22Rv1 (cell line): Measurements from ENCODE around the gene ZNF829.

Source experiments
- H3K27ac ChIP-seq: fragments of 450-650 bp; 2 replicates; pipeline ENCODE4 v1.5.1; 2017
- CTCF ChIP-seq: fragments of 450-650 bp; IDR thresholded peaks from 2 replicates; pipeline ENCODE4 v1.5.1; 2017; ENCODE audit warnings: mild to moderate bottlenecking
- ZFX ChIP-seq: fragments of 450-650 bp; IDR thresholded peaks from 2 replicates; pipeline ENCODE4 v1.6.1; 2017; ENCODE audit warnings: antibody characterized with exemption, borderline replicate concordance

Gene ZNF829

GRCh38 chr19:36850559-36851442, 65.3 kb downstream of the ZNF829 start, which contains the start of gene ZNF345:
Gene ZNF345, plus strand, starts transcription at chr19:36850876. Its CDS starts 25,955 bp downstream, at chr19:36876831.
- TF ChIP-seq ZFX (no peak), CTCF (no peak)
- H3K27ac ChIP-seq = peak within 1 kb of the TSS; percentile 71

GRCh38 chr19:36849701-36850558, 66.2 kb downstream of the ZNF829 start:
- peak overlapping the region; percentile 71 for H3K27ac ChIP-seq
- no peak for TF ChIP-seq ZFX
- no peak for TF ChIP-seq CTCF

- no peak overlapping the region for H3K27ac ChIP-seq
- TF ChIP-seq CTCF (no peak), ZFX (no peak)
Observed at GRCh38 chr19:36847968-36848367, 68.1 kb downstream of the ZNF829 start.

- TF ChIP-seq CTCF (no peak), ZFX (no peak)
- H3K27ac ChIP-seq = peak overlapping the region; percentile 93
Observed at GRCh38 chr19:36838784-36839324, 77.2 kb downstream of the ZNF829 start.
